Testis (tissue), 2 donors: ENCODE results near the gene CPNE4.

Experiments used
- POLR2A ChIP-seq: fragments of 450-650 bp; IDR thresholded peaks from one replicate; pipeline ENCODE4 v1.6.1; 2017; ENCODE audit warnings: antibody characterized with exemption, mild to moderate bottlenecking, moderate library complexity
- TF ChIP-seq, protein P1 (sequence below), 3 experiments: fragments of 450-650 bp in 2 of 3; fragments of 200-600 bp in 1 of 3; sonication (generic) in 1 of 3; IDR thresholded peaks; one replicate each; pipeline ENCODE4 v1.5.1; 2016 to 2019; ENCODE audit warnings: antibody characterized with exemption in 3 of 3, mild to moderate bottlenecking in 2 of 3, moderate library complexity in 1 of 3

GRCh38 chr3:131846296-131846924 lies 188.4 kb downstream of the CPNE4 start:
- TF ChIP-seq, protein P1, sequence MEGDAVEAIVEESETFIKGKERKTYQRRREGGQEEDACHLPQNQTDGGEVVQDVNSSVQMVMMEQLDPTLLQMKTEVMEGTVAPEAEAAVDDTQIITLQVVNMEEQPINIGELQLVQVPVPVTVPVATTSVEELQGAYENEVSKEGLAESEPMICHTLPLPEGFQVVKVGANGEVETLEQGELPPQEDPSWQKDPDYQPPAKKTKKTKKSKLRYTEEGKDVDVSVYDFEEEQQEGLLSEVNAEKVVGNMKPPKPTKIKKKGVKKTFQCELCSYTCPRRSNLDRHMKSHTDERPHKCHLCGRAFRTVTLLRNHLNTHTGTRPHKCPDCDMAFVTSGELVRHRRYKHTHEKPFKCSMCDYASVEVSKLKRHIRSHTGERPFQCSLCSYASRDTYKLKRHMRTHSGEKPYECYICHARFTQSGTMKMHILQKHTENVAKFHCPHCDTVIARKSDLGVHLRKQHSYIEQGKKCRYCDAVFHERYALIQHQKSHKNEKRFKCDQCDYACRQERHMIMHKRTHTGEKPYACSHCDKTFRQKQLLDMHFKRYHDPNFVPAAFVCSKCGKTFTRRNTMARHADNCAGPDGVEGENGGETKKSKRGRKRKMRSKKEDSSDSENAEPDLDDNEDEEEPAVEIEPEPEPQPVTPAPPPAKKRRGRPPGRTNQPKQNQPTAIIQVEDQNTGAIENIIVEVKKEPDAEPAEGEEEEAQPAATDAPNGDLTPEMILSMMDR (IDR thresholded peaks at IDR 0.05), result no peak
- TF ChIP-seq POLR2A, result no peak
